Kidney epithelial cell (primary cell): Measurements from ENCODE around the gene CFAP91. TPM values are rescaled to one million over a fixed set of nuclear protein-coding genes. Genes with fewer than 3 reads are reported as not detected.
A peak's percentile ranks its signal among the peaks of the same experiment; 100 is the strongest.

Source experiments
- DNase-seq: peaks from one replicate; pipeline ENCODE4 v3.0.0-alpha.2; 2010; ENCODE audit warnings: low read depth
- H3K27me3 ChIP-seq: 2 replicates; pipeline ENCODE4 v1.6.0; 2011; ENCODE audit warnings: low read length; ENCODE audit not compliant: control insufficient read depth, insufficient read depth
- H3K36me3 ChIP-seq: 2 replicates; pipeline ENCODE4 v1.5.1; 2011; ENCODE audit warnings: low read length; ENCODE audit not compliant: control insufficient read depth, insufficient read depth
- H3K4me3 ChIP-seq: 2 replicates; pipeline ENCODE4 v1.5.1; 2011; ENCODE audit warnings: low read depth, mild to moderate bottlenecking, control low read depth, low read length
- CTCF ChIP-seq: IDR thresholded peaks from 2 replicates; pipeline ENCODE4 v1.5.1; 2011; ENCODE audit warnings: mild to moderate bottlenecking, moderate library complexity, low read length, control low read depth, inconsistent platforms; ENCODE audit not compliant: insufficient read depth, poor library complexity, severe bottlenecking
- total RNA-seq: library from RNA; depleted of rRNA; stranded (reverse); fragments of >200 nt; gene quantifications from 2 replicates; pipeline ENCODE4 v1.2.3, GENCODE V29; 2015

Gene CFAP91
- 3.3 and 7.1 TPM in 2 replicates for total RNA-seq

GRCh38 chr3:119702530-119703527 lies at the start of gene CFAP91:
CFAP91 (plus strand) TSS chr3:119703022; CDS start chr3:119703099, 77 bp downstream.
- H3K27me3 ChIP-seq = peaks cover 2% of the 10 kb centered on the region
- peak within 1 kb of the TSS; percentile 59 for H3K4me3 ChIP-seq
- peak; percentile 62 for DNase-seq
- no peak for TF ChIP-seq CTCF
- no peaks in the 10 kb centered on the region for H3K36me3 ChIP-seq

GRCh38 chr3:119653876-119654275 lies 48.9 kb upstream of the CFAP91 start:
- H3K36me3 ChIP-seq = no peaks in the 10 kb centered on the region
- H3K27me3 ChIP-seq = no peaks in the 10 kb centered on the region
- DNase-seq = no peak
- TF ChIP-seq CTCF = no peak
- H3K4me3 ChIP-seq = no peak overlapping the region

DNA sequence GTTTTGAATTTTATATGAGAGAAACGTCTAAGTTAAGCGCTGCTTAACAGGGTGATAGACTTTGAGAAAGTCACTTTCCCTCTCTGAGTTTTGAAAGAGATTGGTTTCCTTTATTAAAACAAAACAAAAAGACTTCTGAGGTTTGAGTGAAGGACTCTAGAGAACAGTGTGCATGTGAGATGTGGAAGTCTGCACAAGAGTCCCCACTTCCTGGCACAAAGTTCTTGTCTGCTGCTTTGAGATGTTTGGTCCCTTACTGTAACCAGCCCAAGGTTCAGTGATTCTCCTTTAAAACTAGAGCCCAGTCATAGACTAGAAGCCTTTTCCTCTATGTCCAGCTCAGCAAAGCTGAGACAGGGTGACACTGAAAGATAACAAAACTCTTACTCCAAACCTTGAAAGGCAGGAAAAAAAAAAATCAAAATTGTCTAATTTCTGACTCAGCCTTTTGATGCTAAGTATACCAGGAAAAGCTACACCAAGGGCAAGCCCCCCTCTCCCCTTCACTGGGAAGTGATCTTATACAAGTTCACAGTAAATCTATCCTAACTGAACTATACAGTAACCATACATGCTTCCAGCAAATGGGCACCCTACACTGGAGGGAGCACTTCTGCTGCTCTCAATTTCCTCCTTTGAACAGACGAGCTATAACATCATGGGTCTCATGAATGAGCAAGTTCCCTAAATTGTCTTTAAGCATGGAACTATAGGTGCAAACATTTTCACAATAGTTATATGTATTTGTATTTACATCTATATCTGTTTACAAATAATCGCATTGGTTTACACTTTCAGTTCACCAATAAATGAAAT lies 44.7 kb upstream of the CFAP91 start:
- TF ChIP-seq CTCF = no peak
- Histone ChIP-seq H3K27me3 (no peaks in the 10 kb centered on the region), H3K36me3 (no peaks in the 10 kb centered on the region), H3K4me3 (no peak overlapping the region)
- DNase-seq = no peak

GRCh38 chr3:119658994-119659393 lies 43.8 kb upstream of the CFAP91 start:
- no peak for TF ChIP-seq CTCF
- DNase-seq = no peak
- H3K36me3 ChIP-seq = no peaks in the 10 kb centered on the region

GRCh38 chr3:119659606-119660291 lies 43.1 kb upstream of the CFAP91 start:
- Histone ChIP-seq H3K4me3 (no peak overlapping the region), H3K27me3 (no peaks in the 10 kb centered on the region), H3K36me3 (no peaks in the 10 kb centered on the region)
- no peak for DNase-seq
- TF ChIP-seq CTCF = no peak

More at GRCh38 chr3:119658994-119659393, 43.8 kb upstream of the CFAP91 start:
- Histone ChIP-seq H3K27me3 (no peaks in the 10 kb centered on the region), H3K4me3 (no peak overlapping the region)
